GM12874 (cell line): ENCODE data around the gene SRCIN1.

ENCODE experiments used
- CTCF ChIP-seq: IDR thresholded peaks from 2 replicates; pipeline ENCODE4 v1.5.1; 2011; ENCODE audit warnings: low read depth, mild to moderate bottlenecking, control low read depth, low read length, moderate library complexity; ENCODE audit not compliant: insufficient read depth

SRCIN1 gene

GRCh38 chr17:38547444-38547843 is 58.3 kb downstream of the SRCIN1 start:
- TF ChIP-seq CTCF = no peak

- no peak for TF ChIP-seq CTCF
Observed at GRCh38 chr17:38546396-38546795, 59.4 kb downstream of the SRCIN1 start.

GRCh38 chr17:38545531-38546225 is 60.1 kb downstream of the SRCIN1 start:
- TF ChIP-seq CTCF = no peak

- TF ChIP-seq CTCF = no peak
Observed at GRCh38 chr17:38544839-38545209, 60.9 kb downstream of the SRCIN1 start.

- TF ChIP-seq CTCF = no peak
Observed at GRCh38 chr17:38544175-38544838, 61.4 kb downstream of the SRCIN1 start.

- TF ChIP-seq CTCF = no peak
Observed at GRCh38 chr17:38543403-38544174, 62.2 kb downstream of the SRCIN1 start.

GRCh38 chr17:38542286-38542685 is 63.5 kb downstream of the SRCIN1 start:
- TF ChIP-seq CTCF = no peak
